HepG2 (cell line): ENCODE data around the gene KCNB1.

Source experiments
- CREM ChIP-seq, 2 experiments: sonication (generic) in 1 of 2; formaldehyde crosslinking in 1 of 2; IDR thresholded peaks; 2 replicates each; pipeline versions ENCODE4 v1.4.0 to v1.6.1; 2016 to 2020; ENCODE audit warnings: antibody characterized with exemption in 1 of 2, mild to moderate bottlenecking in 1 of 2, missing genetic modification reagents in 1 of 2
- HCFC1 ChIP-seq: fragments of 150-350 bp; IDR thresholded peaks from 2 replicates; pipeline ENCODE4 v1.6.1; 2014; ENCODE audit warnings: low read depth, low read length
- HMGA1 ChIP-seq: sonication (generic); formaldehyde crosslinking; conservative IDR thresholded peaks from 2 replicates; pipeline ENCODE4 v1.4.0; 2020; ENCODE audit warnings: missing genetic modification reagents
- HOXA7 ChIP-seq: sonication (generic); formaldehyde crosslinking; IDR thresholded peaks from 2 replicates; pipeline ENCODE4 v1.8.1; 2022; ENCODE audit warnings: mild to moderate bottlenecking, missing genetic modification reagents, moderate library complexity
- MYC ChIP-seq: sonication (generic); formaldehyde crosslinking; IDR thresholded peaks from 2 replicates; pipeline ENCODE4 v1.9.0; 2021; ENCODE audit warnings: missing genetic modification reagents, borderline replicate concordance
- SRSF4 ChIP-seq: fragments of 200-400 bp; formaldehyde crosslinking; IDR thresholded peaks from one replicate; pipeline ENCODE4 v1.6.1; 2018; ENCODE audit warnings: mild to moderate bottlenecking, low read depth, low read length, moderate library complexity; ENCODE audit not compliant: poor library complexity, severe bottlenecking
- TBP ChIP-seq: sonication (generic); formaldehyde crosslinking; IDR thresholded peaks from 2 replicates; pipeline ENCODE4 v1.5.0; 2020; ENCODE audit warnings: missing genetic modification reagents
- TP53 ChIP-seq: sonication (generic); formaldehyde crosslinking; conservative IDR thresholded peaks from 2 replicates; pipeline ENCODE4 v1.4.0; 2020; ENCODE audit warnings: missing genetic modification reagents
- TSC22D2 ChIP-seq: sonication (generic); formaldehyde crosslinking; IDR thresholded peaks from 2 replicates; pipeline ENCODE4 v1.5.1; 2020; ENCODE audit warnings: missing genetic modification reagents, mild to moderate bottlenecking, borderline replicate concordance
- ZKSCAN5 ChIP-seq: sonication (generic); formaldehyde crosslinking; IDR thresholded peaks from 2 replicates; pipeline ENCODE4 v1.5.1; 2020; ENCODE audit warnings: mild to moderate bottlenecking, missing genetic modification reagents
- TF ChIP-seq, protein P1 (sequence below): IDR thresholded peaks from 2 replicates; pipeline ENCODE4 v1.6.1; 2012; ENCODE audit warnings: inconsistent platforms
- TF ChIP-seq, protein P2 (sequence below): IDR thresholded peaks from 2 replicates; pipeline ENCODE4 v1.6.1; 2016; ENCODE audit warnings: low read depth, control low read depth
- TF ChIP-seq, protein P3 (sequence below): sonication (generic); formaldehyde crosslinking; IDR thresholded peaks from 2 replicates; pipeline ENCODE4 v1.5.0; 2020; ENCODE audit warnings: mild to moderate bottlenecking, missing genetic modification reagents, moderate library complexity

DNA sequence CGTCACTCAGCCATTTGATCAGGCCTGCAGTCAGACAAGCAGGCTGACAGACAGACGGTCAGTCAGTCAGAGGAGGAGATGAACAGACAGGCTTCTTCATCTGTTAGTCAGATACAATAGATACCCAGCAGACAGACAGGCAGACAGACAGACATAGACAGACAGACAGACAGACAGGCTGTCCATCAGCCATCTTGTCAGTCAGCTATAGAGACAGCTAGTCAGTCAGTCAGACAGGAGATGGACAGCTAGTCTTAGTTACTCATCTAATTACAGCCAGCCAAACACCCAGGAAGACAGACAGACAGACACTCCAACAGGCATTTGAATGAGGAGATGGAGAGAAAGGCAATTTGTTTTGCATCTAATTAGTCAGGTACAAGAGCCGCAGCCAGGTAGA, 36.4 kb downstream of the KCNB1 start:
- no peak for TF ChIP-seq SRSF4
- TF ChIP-seq, protein P1, sequence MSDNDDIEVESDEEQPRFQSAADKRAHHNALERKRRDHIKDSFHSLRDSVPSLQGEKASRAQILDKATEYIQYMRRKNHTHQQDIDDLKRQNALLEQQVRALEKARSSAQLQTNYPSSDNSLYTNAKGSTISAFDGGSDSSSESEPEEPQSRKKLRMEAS, result no peak
- TF ChIP-seq, protein P2, sequence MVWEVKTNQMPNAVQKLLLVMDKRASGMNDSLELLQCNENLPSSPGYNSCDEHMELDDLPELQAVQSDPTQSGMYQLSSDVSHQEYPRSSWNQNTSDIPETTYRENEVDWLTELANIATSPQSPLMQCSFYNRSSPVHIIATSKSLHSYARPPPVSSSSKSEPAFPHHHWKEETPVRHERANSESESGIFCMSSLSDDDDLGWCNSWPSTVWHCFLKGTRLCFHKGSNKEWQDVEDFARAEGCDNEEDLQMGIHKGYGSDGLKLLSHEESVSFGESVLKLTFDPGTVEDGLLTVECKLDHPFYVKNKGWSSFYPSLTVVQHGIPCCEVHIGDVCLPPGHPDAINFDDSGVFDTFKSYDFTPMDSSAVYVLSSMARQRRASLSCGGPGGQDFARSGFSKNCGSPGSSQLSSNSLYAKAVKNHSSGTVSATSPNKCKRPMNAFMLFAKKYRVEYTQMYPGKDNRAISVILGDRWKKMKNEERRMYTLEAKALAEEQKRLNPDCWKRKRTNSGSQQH (CRISPR knock-in tag), result no peak
- TF ChIP-seq HMGA1 (CRISPR knock-in tag), result no peak
- TF ChIP-seq TSC22D2 (CRISPR knock-in tag), result no peak
- no peak for TF ChIP-seq TP53 (CRISPR knock-in tag)
- TF ChIP-seq, protein P3, sequence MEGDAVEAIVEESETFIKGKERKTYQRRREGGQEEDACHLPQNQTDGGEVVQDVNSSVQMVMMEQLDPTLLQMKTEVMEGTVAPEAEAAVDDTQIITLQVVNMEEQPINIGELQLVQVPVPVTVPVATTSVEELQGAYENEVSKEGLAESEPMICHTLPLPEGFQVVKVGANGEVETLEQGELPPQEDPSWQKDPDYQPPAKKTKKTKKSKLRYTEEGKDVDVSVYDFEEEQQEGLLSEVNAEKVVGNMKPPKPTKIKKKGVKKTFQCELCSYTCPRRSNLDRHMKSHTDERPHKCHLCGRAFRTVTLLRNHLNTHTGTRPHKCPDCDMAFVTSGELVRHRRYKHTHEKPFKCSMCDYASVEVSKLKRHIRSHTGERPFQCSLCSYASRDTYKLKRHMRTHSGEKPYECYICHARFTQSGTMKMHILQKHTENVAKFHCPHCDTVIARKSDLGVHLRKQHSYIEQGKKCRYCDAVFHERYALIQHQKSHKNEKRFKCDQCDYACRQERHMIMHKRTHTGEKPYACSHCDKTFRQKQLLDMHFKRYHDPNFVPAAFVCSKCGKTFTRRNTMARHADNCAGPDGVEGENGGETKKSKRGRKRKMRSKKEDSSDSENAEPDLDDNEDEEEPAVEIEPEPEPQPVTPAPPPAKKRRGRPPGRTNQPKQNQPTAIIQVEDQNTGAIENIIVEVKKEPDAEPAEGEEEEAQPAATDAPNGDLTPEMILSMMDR, result no peak
- no peak for TF ChIP-seq ZKSCAN5 (CRISPR knock-in tag)
- no peak for TF ChIP-seq CREM (IDR thresholded peaks at IDR 0.05)
- no peak for TF ChIP-seq CREM (CRISPR knock-in tag; IDR thresholded peaks at IDR 0.05)
- no peak for TF ChIP-seq HCFC1
- no peak for TF ChIP-seq TBP (CRISPR knock-in tag)
- no peak for TF ChIP-seq HOXA7 (CRISPR knock-in tag)
- no peak for TF ChIP-seq MYC (CRISPR knock-in tag)
